ENCODE data around the gene SMYD4.
"Not testable (repeated sequence)": the region's sequence is repeated elsewhere in the genome, so short reads cannot be mapped to it uniquely, and the experiment has no call there.

The SMYD4 gene

GRCh38 chr17:1829592-1830257 lies at the start of gene SMYD4, which contains the start of gene RPA1:
TSS of gene SMYD4 (minus strand) at chr17:1829902. CDS start at chr17:1827994, 1,908 bp downstream.
TSS of gene RPA1 (plus strand) at chr17:1830005. CDS start at chr17:1830094, 89 bp downstream.
- DNase-seq, result peak; percentile 82

- DNase-seq, result no peak
These were observed 48.9 kb upstream of the SMYD4 start for GRCh38 chr17:1878419-1879121.

- no peak for DNase-seq
These were observed 45.9 kb upstream of the SMYD4 start for GRCh38 chr17:1875597-1875996.

- DNase-seq, result no peak
These were observed 43.7 kb upstream of the SMYD4 start for GRCh38 chr17:1873418-1873817.

DNA sequence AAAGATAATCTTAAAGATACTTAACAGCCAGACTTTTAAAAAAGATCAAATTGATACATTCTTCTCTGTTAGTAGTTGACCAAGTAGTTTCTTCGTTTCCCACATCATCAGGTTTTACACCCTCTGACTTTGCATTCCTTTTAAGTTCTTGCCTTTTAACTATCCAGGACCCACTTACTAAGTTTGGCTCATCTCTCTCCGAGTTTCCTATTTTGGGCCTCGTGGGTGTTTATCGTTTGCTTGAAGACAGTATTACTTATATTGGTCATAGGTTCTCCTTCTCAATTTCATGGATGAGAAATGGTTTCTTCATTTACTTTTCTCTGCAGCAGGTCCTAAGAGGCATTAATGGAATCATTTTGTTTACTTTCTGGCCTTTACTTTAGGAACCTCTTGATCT lies 43.3 kb upstream of the SMYD4 start:
- DNase-seq, result no peak

DNA sequence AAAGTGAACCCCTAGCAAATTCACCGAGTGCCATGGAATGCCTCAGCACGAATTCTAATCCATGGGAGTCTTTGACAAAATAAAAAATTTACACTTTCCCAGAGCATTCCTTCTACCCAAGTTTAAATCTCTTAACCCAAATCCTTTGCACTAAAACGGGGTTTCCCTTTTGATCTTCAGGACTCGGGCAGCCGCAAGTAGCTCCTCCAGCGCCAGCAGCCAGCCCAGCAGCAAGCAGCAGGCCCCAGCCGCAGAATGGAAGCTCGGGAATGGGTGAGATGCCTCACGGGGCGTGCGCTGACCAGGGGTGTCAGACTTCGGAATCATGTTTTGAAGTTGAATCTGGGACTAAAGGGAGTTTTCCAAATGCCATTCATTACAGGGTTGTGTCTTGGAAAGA lies 42.6 kb upstream of the SMYD4 start:
- DNase-seq, result no peak

DNA sequence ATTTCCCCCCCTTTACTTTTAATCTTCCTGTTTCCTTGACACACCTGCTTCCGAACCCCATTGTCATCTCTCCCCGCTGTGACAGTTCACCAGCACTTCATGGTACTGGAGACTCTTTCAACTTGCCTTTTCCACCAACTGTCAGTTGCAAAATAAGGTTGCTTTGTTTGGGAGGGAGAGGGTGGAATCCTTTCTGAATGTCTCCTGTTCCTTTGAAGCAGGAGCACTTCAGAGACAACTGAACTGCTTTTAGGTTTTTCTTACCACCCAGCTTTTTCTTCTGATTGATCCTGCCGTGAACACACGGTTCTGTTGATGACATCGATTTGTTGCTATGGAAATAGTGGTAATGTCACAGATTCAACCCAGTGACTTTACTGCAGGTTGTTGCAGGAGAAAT lies 42.1 kb upstream of the SMYD4 start:
- no peak for DNase-seq

DNA sequence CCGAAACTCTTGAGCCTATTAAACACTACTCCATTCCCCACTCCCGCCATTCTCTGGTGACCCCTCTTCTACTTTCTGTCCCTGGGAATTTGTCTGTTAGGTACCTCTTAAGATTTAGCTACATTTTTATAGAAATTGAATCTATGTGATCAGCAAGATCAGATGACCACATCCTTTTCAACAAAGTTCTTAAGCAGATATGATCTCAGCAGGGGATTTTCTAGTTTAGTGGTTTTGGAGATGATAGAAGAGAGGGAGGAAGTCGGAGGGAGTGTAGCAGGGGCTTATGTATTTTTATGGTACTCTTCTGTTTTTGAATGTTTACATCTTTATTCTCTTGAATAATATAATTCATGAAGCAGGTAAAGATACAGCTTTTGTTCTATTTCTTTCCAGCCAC lies 40.9 kb upstream of the SMYD4 start:
- DNase-seq, result no peak

DNA sequence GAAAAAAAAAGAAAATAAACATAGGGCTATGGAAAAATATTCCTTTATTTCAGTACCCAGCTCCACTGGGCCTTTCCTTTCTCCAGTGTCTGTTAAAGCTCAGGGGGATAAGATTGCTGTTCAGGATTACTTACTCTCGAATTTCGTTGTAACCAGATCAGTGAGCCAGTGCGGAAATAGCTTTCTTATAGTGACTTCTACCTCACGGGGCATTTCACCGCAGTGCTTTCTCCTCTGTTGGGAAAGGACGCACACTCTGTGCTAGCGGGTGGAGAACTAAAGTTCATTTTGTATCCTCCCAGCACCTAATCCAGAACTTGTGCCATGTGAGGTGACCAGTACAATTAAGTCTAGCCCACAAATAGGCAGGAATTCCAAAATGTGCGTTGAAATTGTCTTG lies 38.4 kb upstream of the SMYD4 start:
- no peak for DNase-seq

GRCh38 chr17:1867307-1867706 lies 37.6 kb upstream of the SMYD4 start:
- no peak for DNase-seq

DNA sequence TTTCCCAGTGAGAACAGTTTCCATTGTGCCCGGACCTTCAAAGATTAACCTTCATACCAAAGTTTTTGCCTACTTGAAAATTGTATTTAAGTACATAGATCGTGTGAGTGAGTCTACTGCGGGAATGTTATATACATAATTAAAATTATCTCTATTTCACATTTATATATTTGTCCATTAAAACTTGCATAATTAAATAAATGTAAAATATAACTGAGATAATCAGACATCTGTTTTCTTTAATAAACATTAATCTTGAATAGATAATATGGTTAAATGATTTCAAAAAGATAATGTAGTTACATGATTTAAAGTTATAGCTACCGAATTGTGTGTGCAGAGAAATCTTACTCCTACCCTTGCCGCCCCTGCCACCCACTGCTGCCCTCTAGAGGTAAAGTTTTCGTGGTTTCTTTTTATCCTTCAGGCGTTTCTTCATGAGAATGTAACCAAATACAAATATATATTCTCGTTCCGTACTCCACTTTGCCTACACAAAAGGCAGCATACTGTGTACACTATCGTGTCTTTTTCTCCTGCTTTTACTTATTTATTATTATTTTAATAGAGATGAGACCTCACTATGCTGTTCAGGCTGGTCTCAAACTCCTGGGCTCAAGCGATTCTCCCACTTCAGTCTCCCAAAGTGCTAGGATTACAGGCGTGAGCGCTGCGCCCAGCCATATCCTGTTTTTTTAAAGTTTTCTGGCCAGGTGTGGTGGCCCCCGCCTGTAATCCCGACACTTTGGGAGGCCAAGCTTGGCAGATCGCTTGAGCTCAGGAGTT lies 35.7 kb upstream of the SMYD4 start:
- peak; percentile 1 for DNase-seq

DNA sequence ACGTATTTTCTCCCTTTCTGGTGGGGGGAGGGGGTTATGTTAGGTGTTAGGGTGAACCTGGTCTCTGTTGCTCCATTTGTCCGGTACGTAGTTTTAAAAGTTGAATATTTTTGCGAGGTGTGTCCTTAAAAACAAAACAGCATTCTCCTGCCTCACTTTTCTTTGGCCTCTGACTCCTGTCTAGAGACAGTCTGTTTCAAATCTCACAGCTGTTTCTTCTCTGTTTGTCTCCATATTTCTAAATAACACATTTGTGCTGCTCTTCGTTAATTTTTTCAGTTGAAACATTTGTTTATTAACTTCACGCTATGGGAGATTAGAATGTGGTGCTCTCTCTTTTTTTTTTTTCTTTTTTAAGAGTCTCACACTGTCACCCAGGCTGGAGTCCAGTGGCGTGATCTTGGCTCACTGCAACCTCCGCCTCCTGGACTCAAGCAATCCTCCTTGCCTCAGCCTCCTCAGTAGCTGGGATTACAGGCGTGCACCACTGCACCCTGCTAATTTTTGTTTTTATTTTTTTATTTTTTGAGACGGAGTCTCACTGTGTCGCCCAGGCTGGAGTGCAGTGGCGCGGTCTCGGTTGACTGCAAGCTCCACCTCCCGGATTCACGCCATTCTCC lies 31.8 kb upstream of the SMYD4 start:
- no peak for DNase-seq

DNA sequence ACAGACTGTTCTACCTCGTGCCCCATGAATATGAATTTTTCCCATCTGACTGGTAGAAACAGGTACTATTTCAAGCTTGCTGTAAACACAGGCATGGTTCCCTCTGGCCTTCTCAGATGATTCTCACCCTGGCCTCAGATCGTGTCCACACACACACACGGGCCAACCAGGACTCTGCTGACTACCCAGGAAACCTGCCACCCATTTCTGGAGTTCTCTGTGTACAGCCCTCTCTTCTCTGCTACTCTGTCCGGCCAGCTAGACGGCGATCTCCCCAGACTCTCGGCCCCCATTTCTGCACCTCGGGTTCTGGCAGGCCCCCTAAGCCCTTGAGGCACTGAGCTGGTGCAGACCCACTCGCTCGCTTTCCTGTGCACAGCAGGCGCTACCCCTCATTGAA lies 31.3 kb upstream of the SMYD4 start:
- no peak for DNase-seq

DNA sequence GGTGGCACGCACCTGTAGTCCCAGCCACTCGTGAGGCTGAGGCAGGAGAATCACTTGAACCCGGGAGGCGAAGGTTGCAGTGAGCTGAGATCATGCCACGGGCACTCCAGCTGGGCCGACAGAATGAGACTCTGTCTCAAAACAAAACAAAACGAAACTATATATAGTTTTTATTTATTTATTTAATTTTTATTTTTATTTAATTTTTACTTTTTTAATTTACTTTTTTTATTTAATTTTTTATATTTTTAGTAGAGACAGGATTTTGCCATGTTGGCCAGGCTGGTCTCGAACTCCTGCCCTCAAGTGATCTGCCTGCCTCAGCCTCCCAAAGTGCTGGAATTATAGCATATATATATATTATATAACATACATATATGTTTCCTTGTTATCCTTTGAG lies 26.8 kb upstream of the SMYD4 start:
- DNase-seq, result not testable (repeated sequence)

- DNase-seq, result no peak
These were observed 24.0 kb upstream of the SMYD4 start for GRCh38 chr17:1853698-1854097.

GRCh38 chr17:1852327-1852726 lies 22.6 kb upstream of the SMYD4 start:
- no peak for DNase-seq

GRCh38 chr17:1847191-1847590 lies 17.5 kb upstream of the SMYD4 start:
- DNase-seq, result no peak

- no peak for DNase-seq
These were observed 14.2 kb upstream of the SMYD4 start for GRCh38 chr17:1843947-1844346.

- no peak for DNase-seq
These were observed 9.8 kb upstream of the SMYD4 start for GRCh38 chr17:1839516-1839915.

DNA sequence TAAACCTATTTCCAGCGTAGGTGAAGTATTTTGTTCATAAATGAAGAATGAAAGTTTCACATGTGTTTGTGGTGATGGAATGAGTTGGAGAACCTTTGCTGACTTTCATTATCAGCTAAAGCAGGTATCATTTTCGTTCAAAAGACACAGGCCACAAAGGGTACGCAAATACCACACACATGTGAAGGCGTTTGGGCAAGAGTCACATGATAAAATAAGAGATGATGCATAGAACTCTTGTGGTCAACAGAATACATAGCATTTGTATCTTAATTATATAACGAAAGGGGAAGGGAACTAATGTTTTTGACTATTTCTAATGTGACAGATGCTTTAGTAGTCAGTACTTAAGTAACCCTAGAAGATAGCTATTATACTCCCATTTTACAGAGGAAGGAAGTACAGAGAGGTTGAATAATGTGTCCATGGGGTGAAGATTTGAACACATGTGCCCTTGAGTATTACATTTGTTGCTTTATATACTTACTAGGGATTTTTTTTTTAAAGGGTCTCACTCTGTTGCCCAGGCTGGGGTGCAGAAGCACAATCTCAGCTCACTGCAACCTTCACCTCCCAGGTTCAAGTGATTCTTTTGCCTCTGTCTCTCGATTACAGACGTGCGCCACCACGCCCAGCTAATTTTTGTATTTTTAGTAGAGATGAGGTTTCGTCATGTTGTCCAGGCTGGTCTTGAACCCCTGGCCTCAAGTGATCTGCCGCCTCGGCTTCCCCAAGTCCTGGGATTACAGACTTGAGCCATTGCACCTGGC lies 4.9 kb upstream of the SMYD4 start:
- no peak for DNase-seq

DNA sequence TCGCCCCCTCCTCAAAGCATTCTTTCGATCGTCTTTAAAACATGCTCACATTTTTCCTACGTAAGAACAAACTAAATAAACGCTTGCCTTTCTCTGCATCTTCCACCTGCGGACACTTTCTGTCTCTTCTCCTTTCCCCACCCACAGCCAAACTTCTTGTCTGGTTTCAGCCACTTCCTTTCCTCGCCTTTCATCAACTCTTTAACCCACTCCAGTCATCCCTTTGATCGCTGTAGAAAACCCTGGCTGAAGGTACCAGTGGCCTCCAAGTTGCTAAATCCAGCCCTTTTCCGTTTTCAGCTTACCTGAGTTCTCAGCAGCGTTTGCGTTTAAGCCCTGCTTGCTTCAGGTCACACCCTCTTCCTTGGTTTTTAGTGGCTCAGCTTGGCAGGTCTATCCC lies 586 bp upstream of the SMYD4 start:
- no peak for DNase-seq

DNA sequence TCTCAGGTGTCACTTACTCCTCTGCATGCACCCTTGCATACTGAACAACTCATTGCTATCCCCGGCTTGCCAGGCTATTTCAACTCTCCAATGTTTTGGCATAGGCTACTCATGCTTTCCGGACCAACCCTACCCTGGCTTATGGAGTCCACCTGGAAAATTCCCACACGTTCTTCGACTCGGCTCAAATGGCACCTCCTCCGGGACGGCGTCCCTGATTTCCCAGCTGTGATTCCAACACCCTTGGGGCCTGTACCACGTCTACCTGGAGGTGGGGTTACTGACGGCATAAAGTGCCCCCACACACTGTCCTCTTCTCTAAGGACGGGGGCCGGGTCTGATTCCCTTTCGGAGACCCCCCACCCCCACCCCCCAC lies 498 bp downstream of the SMYD4 start:
- DNase-seq, result no peak
